T-helper 2 cell (primary cell): ENCODE measurements around the gene MLKL.
A peak's percentile ranks its signal among the peaks of the same experiment; 100 is the strongest.

Experiments
- DNase-seq, 5 experiments: peaks; one replicate each; pipeline versions ENCODE4 v3.0.0 to v3.0.0-alpha.2; 2012 to 2022
- total RNA-seq, 2 donors: gene quantifications; one replicate each; lab custom pipeline; 2026; lab: John Stamatoyannopoulos, UW

Gene MLKL
- total RNA-seq = 34.9 to 48.6 reads per million in 2 donors

DNA sequence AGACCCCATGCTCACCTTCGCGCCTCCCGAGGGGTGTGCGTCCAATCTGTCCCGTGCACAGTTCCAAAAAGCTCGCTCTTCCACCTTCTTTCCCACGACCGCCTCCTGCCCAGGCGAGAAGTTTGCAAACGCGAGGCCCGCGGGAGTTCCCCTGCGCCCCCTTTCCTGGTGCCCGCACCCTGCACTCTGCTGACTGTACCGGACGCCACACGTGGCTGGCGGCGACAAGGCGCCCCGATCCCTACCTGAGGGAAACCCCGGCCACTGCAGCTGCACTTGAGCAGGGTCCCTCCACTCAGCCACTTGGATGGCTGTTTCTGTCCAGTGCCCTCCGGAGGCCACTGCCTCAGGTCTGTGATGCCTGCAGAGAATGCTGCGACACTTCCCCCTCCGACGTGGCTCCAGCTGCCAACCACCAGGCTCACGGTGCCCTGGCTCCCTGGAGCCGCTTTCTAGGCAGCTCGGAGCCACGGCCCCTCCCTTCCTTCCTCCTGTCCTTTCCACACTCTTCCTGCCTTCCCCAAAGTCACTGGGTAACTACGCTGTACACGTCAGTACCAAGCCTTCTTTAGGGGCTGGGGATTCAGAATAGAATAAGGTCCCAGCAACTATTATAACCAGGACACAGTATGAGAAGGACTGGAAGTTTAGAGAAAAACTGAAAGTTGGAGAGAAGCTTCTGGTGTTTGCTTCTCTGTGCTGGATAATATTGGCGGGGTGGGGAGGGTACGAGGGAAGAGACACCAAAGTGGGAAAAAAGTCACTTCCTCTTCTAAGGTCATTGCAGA, at the start of gene MLKL:
TSS of gene MLKL (minus strand) at position 425 of the 788 bp plus-strand sequence. CDS start 5,105 bp downstream, outside the sequence.
- DNase-seq = peak; percentile 34 to 70 (median 46)

DNA sequence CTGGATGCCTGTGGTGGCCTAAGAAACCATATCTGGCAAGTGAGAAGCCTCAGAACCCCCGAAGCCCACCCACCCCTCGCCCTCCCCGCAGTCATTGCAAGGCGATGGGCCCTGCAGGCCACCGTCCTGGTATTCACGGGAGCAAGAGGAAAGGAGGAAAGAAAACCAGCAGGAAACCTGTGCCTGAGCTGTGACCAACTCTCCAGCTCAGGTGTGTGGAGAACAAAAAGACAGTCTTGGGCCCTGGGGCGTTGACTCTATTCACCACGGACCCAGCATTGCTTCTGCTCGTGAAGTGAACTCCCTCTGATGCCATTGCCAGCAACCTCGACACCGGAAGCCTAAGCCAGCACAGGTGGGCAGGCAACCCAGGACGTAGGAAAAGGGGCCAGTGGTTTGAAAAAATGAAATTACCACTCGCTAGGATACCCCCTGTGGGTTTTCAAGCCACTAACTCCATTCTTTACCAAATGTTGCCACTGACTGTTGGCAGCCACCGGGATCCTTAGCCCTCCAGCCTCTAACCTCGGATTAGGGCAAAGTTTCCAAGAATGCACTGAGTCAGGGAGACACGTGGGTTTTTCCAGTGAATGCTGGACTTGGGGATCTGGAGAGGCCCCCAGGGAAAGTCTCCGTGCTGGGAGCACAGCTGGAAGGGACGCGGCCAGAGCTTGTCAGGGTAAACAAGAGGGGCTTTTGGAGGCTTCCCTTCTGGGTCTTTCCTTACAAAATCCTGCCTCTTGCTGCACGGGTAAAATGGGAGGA, 48.8 kb upstream of the MLKL start:
- DNase-seq = no peak

DNA sequence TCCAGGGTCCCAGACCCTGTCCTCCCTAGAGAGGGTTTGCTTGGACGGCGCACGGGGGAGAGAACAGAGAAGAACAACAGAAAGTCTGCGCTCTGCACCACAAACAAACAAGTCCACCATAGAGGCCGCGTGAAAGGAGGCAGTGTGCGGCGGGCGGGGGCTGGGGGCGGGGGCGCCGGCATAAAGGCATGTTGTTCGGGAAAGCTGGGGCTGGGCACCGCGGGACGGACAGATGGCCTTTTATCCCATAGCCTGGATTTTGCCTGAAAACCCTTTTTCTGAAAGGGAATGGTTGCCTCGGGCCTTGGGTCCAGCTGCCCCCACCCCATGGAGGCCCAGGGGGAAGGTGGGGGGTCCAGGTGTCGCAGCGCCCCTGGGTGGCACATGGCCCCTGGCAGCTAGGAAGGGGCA, 48.0 kb upstream of the MLKL start:
- no peak for DNase-seq

DNA sequence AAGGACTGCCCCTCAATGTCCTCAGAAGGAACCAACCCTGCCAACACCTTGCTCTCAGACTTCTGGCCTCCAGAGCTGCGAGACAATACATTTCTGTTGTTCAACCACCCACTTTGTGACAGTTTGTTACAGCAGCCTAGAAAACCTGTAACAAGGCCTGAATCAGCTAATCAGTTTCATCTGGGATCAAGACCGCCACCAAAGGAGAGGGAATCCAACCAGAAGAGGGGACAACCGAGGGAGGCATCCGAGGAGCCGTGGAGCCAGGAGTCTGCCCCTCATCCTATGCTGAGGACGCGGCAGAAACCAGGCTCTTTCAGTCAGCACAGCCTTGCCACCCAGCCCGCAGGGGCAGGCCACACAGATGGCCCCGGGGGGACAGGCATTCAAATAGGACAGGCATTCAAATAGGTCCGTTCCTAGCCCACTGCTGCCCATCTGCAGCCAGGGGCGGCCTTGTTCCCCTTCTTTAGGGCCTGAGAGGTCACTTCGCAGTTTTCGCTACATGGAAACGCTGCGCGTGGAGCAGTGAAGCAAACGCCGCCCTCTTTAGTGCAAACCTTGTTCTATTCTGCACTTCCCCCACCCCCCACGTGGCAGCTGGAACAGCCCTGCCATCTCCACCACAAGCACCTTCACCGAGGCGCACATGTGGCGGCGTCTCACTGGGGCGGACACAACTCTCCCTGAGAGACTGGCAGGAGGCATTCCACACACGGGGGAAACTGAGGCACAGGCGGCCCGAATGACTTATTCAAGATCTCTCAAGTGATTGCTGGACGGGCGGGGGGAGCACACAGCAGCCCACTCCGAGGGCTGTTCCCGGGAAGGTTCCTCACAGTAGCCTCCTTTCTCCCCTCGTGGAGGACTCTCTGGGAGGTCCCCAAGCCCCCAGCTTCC, 47.3 kb upstream of the MLKL start:
- no peak for DNase-seq

DNA sequence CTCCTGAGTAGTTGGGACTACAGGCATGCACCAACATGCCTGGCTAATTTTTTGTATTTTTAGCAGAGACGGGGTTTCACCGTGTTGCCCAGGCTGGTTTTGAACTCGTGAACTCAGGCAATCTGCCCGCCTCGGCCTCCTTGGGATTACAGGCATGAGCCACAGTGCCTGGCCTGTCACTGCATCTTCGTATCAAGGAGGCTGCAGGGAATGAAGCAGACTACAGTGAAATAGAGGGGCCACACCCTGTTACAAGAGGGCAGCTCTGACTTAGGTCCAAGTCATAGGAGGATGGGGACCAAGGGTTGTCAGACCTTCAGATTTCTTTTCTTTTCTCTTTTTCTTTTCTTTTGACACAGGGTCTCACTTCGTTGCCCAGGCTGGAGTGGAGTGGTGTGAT, 45.3 kb upstream of the MLKL start:
- DNase-seq = no peak

DNA sequence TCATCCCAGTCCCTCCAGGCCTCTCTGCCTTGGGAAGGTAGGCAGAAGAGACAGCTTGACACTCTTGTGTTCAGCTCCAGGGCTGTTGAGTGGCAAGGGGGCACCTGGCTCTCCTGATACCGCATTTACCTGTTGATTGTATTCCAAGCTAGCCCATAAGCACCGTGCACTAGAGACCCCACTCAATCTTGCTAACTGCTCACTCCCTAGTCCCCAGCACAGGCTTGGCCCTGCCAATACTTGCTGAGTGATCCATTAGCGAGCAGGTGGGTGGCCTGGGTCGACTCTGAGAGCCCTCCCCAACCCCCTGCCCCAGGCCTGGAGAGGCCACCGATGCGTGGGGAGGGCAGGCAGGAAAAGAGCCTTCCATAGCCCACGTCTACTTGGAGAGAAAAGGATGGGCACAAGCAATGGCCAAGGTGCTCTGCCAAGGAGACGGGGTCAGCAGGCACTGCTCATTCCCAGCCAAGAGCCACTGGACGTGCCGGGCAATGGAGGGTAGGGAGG, 44.5 kb upstream of the MLKL start:
- no peak for DNase-seq

GRCh38 chr16:74744566-74744965, 43.9 kb upstream of the MLKL start:
- no peak for DNase-seq

DNA sequence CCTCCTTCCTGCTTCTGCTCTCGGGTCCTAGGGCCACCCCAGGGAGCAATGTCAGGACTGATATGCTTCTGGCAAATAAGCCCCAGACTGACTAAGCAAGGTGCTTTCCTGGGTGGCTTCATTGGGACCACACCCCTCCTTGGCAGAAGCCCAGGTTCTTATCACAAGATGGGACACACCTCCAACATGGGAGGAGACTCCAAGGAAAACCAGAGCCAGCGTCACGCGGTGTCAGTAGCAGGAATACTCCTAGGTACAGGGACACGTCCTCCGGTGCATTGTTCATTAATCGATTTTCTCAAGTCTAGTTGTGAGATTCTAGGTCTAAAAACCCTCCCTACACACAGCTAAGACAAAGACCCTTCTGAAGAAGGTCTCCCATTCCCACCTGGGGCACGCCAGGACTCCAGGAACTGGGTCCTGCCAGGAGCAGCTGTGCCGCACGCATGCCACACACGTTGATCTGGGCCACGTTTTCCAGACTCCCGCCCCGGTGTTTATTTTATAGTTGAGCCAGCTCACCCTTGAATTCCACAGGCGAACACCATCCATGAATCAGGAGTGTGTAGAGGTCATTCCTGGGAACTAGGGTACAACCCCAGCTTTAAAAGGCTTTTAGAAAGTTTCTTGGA, 43.1 kb upstream of the MLKL start:
- no peak for DNase-seq

- DNase-seq = no peak
These were observed 42.5 kb upstream of the MLKL start for GRCh38 chr16:74743045-74743667.

DNA sequence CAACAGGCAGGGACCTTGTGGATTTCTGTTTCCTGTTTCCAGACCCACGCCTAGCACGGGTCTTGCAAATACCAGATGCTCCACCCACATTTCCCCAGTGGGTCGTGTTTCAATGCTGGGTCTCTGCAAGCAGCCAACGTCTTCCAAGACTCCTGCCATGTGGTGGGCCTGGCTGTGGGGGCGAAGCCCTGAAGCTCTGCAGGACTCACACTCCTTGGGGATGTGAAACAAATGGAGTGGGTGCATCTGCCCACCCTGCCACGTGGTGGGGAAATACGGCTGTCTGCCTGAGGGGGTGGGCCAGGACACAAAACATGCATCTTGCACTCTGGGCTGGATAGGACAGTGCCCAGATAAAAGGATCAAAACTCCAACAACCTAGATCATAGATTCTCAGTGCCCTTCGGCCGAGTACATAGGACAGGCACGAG, 41.4 kb upstream of the MLKL start:
- DNase-seq = no peak

- DNase-seq = no peak
These were observed 40.2 kb upstream of the MLKL start for GRCh38 chr16:74740795-74741304.

- DNase-seq = no peak
These were observed 38.6 kb upstream of the MLKL start for GRCh38 chr16:74739275-74739674.

GRCh38 chr16:74738816-74739215, 38.2 kb upstream of the MLKL start:
- no peak for DNase-seq

- DNase-seq = no peak
These were observed 37.5 kb upstream of the MLKL start for GRCh38 chr16:74738113-74738541.

DNA sequence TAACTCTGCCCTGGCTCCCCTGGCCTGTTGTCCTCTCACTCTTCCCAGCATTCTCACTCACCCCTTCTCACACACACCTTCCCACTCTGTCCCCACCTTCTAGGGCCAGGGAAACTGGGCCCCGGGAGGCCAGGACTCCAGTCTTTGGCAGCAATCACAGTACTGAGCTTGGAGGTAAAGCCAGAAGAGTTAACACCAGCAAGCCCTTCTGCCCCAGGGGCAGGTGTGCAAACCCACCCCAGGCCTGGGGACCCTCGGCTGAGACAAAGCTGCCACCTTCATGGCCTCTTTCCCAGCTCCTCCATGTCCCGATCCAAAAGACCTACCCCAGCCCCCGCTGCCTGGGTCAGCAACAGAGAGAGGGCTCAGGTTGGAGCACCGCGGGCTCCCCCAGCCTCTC, 36.9 kb upstream of the MLKL start:
- DNase-seq = no peak

GRCh38 chr16:74736531-74737157, 36.0 kb upstream of the MLKL start:
- no peak for DNase-seq

- no peak for DNase-seq
These were observed 34.9 kb upstream of the MLKL start for GRCh38 chr16:74735554-74735953.

GRCh38 chr16:74735162-74735452, 34.4 kb upstream of the MLKL start:
- no peak for DNase-seq

DNA sequence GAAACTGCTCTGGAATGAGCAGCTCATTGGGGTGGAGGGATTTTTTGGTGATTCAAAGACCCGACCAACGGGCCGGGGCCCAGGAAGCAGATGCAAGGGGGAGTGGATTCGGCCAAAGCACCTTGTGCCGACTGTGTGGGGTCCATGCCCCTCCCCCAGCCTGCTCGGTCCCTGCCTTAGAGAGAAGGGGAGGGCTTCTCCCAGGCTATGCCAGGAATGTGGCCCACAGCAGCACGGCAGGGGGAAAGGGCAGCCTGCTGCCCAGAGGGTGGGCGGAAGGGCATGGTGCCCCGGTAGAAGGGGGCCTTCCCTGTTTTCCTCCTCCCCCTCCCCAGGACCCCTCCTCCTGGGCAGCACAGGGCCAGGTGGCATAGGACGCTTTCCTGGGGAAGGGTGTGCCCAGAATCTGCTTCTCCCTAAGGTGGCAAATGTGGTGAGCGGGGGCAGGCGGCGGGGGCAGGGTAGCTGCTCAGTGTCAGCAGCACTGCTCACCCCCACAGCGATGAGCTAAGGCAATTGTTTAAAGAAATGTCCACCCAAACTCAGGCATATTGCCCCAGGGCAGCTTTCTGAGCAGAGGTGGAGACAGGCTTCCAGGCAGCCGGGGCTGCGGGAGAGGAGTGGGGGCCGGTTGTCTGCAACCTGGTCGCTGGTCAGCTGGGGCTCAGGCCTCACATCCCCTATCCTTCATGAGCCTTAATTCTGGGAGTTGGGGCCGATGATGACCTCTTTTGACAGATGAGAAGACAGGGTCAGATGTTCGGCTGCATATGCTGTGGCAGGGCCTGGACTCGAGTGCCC, 33.9 kb upstream of the MLKL start:
- DNase-seq = no peak

GRCh38 chr16:74732707-74733350, 32.2 kb upstream of the MLKL start:
- DNase-seq = no peak
